ENCODE measurements around the gene ZDHHC5.
"Not testable (repeated sequence)": the region's sequence is repeated elsewhere in the genome, so short reads cannot be mapped to it uniquely, and the experiment has no call there.

The ZDHHC5 gene

DNA sequence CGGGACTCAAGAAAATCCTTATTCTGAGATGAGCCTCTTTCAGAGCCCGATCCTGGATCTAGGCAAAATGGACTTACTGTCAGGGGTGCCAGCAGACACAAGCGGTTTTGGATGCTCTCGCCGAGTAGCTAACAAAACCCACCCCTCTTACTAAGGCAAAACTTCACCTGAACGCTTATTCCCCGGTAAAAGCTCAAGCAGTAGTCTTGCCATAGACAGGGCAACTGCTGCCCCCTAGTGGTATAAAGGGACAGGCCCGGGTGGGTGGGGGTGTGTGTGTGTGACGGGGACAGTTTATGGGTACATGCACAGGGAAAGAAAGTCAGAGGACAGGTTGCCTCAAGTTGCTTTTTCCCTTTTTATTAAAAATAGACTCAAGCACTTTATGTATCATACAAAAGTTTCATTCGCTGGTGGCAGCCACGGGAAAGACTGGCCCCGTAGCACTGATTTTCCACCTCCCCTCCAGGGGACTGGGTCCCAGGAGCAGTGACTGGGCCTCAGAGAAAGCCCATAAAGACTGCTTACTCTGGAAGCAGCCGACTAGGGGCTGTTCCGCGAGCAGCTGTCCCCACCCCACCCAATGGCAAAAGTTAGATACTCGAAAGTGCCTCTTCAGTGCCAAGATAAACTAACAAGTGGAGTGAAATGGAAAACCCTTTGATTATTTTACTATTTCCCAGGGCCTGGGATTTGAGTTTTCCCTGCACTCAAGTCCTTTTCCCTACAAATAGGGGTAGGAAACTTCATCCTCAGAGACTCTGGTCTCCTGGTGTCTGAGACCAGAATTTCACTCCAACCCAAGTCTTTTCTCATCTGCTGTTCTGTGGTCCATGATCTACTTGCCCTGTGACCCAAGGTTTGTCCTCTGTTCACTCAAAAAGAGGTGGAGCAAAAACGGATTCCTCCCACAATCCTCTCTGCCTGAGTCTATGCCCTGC lies 22.9 kb upstream of the ZDHHC5 start:
- no peak for DNase-seq

DNA sequence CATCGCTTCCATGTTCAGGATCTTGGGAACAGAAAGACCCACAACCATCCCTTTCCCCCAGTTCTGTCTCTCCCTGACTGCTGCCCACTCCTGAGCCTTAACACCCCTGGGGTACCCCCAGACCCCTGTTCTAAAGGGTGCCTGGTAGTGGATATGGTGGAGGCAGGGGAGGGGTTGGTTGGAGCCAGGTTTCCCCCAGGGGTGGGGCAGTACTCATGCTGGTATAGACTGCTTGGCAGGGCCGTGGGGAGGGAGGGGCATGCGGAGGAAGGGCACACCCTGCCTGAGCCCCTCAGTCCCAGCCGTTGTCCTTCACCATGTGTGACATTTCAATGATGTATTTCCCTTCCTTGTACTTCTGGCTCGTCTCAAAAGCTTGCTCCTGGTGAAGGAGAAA lies 22.2 kb upstream of the ZDHHC5 start:
- DNase-seq: no peak

DNA sequence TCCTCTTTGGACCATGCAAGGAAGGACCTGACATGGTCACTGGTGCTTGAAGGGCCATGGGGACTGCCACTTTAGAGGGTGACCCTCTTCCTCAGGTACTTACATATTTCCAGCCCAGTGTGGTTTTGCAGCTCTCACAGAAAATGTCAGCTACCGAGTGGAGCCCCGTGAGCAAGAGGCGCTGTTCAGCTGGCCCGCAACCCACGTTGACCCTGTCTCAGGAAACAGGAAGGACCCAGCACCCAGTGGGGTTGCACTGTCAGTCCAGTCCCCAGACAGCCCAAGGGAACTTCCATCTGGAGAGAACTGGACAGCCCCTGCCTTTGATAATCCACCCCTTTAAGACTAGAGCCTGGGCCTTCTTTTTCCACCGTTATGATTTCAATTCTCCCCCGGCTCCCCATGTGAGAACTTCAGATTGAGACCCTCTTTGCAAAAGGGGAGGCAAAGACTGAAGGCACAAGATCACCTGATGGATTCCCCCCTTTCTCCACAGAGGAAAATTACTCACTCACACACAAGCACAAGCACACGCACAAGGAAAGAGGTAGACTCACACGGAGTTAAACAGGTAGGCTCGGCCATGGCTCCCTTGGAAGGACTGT lies 21.6 kb upstream of the ZDHHC5 start:
- DNase-seq: no peak

DNA sequence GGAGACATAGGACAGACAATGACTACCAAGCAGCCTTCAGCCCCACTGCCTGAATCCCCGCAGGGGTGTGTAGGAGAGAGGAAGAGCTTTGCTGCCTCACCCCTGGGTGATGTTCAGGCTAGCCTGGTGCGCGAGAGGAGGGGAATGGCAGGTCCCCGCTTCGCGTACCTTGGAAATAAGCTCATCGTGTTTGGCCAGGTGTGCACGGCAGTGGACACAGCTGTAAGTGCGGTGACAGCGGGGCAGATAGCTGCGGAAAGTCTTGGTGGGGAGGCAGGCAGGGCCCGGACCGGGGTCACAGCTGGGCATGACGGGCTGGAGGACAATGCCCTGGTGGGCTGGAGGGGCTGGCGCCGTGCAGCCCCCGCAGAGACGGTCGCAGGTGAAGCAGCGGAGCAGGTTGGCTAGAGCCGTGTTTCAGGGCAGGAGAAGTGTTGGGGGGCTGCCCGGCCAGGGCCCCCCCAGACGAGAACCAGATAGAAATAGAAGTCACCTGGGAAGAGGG lies 21.1 kb upstream of the ZDHHC5 start:
- DNase-seq: no peak

DNA sequence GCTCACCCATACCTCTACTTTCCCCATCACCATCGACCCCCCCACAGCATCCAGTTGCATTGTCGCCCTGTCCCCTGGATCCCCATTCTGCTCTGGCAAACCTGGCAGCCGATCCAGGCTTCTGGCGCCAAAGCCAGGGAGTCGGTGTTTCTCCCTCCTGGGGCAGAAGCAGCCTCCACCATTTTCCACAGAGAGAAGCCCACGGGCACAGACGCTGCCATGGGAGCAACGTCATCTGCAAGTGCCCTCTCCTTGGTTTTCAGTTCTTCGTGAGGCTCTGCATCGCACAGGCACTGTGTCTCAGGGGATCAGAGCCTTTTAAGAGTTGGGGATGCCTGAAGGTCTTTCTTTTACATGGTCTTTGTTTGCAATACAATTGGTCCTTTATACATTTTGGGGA lies 20.5 kb upstream of the ZDHHC5 start:
- DNase-seq: no peak

DNA sequence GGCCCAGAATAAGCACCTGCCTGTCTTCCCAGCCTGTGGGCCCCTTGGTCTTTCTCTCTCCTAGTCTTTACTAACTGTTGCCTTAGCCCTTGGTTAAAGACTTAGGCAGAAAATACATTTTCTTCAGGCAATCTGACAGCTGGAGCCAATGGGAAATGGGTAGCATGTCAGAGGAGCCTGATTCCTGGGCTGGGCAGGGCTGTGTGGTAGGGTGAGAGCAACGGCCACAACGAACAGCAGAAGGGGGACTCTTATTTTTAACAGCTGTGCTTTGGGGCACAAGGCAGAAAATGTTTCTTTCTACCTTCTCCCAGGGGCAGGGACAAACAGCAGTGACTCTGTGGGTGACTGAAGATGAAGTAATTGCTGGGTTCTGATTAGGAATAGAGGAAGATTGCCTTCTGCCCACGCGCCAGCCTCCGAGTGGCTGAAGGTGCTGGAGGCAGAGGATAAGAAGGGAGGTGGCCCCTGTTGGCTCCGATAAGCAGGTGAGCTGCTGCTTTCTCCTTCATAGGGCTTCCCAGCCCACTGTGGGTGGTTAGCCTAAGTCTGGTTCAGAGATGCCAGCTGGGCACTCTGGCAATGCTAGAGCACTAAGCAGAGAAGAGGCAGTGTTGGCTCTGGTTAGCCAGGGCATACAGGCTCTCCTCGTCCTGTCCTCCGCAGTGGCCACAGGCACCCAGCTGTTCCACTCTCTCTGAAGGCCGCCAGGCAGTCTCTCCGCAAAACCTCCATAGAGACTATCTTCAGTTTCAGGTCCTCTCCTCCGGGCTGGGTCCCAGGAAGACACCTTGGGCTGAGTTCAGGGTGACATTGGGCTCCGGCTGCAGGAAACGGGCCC lies 19.7 kb upstream of the ZDHHC5 start:
- DNase-seq: no peak

DNA sequence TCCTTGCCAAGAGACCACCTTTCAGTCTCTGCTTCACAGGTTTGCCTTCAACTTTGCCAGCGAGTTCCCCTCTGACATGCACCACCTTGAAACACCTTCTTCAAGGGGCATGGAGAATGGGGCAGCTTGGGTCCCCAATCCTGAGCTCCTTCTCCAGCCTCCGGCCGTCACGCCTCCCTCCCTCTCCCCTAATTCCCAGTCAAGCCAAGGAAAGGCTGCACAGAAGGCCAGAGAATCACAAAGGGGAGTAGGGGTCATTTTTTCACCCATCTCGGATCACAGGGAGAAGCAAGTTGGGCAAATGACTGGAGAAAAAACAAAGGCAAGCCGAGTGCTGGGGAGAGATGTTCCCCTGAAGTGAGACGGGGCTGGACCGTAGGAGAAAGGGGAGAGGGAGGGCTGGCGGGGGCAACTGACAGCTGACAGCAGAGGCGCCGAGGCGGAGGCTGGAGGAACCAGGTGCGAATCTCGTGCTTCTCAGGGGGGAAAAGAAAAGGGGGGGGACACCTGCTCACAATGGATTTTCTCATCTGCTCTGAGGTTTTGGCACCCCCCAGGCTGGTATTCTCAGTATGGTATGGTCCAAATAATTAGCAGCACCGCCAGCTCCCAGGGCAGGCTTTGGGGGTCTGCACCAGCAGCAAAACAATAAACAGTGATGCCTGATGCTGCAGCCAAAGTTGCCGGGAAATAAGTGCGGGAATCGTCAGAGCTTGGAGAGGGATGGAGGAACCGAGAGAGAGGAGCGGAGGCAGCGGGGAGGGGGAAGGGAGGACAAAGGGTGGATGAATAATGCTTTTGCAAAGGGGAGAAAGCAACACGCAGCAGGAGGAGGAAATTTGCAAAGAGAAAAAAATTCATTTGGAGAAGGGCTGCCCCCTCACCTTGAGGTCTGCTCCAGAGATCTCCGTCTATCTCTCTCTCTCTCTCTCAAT lies 18.8 kb upstream of the ZDHHC5 start:
- no peak for DNase-seq

DNA sequence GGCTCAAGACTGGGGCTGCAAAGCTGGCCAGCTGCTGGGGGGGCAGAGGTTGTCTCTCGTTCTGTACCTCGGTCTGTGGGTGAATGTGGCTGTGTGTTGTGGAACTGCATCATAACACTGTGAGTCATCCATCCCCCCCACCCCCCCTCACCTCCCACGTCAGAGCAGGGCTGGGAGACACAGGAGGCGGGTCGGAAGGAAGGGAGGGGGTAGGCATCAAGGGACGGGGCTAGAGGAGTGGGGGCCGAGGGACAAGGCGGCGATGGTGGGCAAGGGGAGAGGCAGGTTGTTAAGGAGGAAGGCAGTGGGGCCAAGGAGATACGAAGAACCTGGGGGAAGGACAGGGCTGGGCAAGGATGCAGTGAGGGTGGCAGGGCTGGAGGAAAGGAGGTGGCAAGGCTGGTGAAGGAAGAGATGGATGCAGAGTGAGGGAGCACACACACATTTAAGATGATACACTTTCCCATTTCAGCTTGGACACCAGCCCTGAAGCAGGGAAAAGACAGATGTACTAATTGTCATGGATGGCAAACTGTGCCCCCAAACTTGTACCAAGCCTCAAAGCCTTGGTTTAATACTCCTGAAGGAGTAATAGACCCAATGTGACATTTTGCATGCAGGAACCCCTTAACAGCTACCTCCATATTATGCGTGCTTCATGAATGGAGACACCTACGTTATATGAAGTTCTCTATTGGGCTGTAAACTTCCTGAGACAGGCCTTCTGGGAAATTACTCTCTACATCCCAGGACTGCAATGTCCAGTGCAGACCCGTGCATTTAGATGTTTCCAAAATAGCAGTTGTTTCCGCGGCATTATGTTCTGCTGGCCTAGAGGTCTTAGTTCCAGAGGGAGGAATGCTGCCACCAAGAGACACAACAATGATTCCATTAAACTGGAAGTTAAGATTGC lies 17.8 kb upstream of the ZDHHC5 start, which contains the start of gene YPEL4:
YPEL4 (minus strand) TSS at position 87 of the 913 bp plus-strand sequence. CDS start 2,805 bp downstream, outside the sequence.
- DNase-seq: no peak

DNA sequence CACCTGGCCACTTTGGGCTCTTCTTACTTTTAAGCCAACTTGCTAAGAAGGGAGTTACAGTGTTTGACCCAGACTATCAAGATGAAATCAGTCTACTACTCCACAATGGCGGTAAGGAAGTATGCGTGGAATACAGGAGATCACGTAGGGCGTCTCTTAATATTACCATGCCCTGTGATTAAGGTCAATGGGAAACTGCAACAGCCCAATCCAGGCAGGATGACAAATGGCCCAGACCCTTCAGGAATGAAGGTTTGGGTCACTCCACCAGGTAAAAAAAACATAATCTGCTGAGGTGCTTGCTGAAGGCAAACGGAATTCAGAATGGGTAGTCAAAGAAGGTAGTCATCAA lies 17.2 kb upstream of the ZDHHC5 start:
- no peak for DNase-seq

DNA sequence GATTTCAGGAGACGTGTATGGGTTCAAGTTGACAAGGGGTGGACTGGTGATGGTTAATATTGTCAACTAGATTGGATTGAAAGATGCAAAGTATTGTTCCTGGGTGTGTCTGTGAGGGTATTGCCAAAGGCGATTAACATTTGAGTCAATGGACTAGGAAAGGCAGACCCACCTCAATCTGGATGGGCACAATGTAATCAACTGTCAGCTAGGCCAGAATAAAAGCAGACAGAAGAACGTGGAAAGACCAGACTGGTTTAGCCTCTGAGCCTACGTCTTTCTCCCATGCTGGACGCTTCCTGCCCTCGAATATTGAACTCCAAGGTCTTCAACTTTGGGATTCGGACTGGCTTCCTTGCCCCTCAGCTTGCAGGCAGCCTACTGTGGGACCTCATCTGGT lies 16.5 kb upstream of the ZDHHC5 start:
- no peak for DNase-seq

DNA sequence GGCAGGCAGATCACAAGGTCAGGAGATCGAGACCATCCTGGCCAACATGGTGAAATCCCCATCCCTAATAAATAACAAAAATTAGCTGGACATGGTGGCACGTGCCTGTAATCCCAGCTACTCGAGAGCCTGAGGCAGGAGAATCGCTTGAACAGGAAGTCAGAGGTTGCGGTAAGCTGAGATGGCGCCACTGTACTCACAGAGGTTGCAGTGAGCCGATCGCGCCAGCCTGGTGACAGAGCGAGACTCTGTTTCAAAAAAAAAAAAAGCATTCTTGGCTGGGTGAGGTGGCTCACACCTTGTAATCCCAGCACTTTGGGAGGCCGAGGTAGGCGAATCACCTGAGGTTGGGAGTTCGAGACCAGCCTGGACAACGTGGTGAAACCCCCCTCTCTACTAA lies 15.7 kb upstream of the ZDHHC5 start:
- not testable (repeated sequence) for DNase-seq

DNA sequence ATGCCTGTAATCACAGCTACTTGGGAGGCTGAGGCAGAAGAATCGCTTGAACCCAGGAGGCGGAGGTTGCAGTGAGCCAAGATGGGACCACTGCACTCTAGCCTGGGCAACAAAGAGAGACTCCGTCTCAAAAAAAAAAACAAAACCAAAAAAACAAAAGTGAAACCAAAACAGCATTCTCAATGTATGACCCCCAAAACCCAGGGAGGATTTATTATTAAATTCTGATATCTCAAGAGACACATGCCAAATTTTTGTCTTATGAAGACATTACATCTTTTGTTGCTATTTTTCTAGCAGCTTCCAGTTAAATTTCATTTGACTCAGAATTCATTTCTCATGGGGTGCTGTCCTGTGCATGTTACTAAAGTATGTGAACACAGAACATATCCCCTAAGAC lies 15.3 kb upstream of the ZDHHC5 start:
- no peak for DNase-seq

DNA sequence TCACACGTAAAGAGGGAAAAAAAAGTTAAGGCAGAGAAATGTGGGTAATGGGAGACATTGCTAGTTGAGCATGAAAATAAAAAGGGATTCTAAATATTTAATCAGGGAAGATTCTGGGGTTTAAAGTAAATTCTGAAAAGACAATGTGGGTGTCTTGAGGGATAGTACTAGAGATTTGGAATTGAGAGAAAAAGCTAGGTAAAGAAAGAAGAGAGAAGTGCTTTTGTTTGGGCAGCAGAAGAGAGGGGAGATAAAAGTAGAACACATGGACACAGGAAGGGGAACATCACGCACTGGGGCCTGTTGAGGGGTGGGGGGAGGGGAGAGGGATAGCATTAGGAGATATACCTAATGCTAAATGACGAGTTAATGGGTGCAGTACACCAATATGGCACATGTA lies 14.8 kb upstream of the ZDHHC5 start:
- no peak for DNase-seq

DNA sequence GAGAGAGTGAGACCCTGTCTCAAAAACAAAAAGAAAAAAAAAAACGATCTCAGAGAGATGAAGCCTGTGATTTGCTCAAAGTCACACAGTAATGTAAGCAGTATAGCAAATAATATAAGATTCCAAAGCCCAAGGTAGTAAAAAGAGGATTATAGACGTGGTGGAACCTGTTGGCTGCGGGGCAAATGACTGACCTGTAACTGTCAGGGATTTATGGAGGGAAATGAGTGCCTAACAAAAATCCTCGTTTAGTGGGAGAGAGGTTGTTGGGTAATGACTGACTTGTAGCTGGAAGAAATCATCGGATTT lies 11.1 kb upstream of the ZDHHC5 start:
- no peak for DNase-seq

DNA sequence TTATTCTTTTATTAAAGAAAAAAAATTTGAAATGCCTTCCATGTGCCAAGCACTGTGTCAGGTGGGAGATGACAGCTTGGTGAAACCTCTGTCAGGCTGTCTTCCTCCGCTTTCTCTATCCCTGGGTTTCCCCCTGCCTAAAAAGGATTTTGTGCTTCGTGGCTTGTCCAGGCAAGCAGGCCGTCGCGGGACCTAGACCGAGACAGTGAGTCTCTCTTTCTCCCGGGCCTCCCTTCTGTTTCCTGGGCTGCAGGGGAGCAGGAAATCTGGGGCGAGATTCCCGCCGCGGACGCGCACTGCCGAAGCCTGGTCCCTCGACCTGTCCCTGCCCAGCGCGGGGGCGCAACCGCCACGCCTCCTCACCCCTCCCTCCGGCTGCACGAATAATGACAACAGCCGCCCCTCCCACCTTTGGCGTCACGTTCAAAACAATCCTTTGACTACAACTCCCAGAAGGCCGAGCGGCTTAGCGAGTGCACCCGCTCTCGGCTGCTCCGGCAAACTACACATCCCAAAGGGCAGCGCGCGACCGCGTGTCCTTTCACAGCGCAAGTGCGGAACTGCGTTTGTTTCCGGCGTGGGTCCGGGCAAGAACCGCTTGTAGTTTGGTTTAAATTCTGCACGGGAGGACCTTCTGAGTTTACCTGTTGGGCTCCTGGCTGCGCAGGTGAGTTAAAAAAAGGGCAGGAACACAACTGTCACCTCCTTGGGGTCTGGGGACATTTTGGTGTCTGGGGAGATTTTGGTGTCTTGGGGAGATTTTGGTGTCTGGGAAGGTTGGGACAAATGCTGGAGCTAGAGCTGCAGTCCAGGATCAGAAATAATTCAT lies 10.5 kb upstream of the ZDHHC5 start, which contains the start of gene CLP1:
CLP1 (plus strand) TSS at position 569 of the 829 bp plus-strand sequence. CDS start 1,715 bp downstream, outside the sequence.
- DNase-seq: peak; percentile 95

DNA sequence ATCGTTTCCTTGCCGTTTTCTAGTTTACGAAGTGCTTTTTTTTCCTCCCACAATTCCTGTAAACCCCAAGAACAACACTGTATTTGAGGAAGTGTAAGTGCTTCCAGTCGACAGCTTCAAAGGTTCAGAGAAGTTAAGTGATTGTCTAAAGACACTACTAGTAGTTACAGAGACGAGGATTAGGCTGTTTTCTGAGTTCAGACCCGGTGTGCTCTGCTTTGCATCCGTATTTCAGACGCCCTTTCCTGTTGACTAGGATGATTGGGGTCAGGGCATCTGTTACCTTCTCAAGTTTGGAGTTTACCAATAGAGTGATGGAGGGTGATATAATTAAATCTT lies 9.9 kb upstream of the ZDHHC5 start:
- no peak for DNase-seq

DNA sequence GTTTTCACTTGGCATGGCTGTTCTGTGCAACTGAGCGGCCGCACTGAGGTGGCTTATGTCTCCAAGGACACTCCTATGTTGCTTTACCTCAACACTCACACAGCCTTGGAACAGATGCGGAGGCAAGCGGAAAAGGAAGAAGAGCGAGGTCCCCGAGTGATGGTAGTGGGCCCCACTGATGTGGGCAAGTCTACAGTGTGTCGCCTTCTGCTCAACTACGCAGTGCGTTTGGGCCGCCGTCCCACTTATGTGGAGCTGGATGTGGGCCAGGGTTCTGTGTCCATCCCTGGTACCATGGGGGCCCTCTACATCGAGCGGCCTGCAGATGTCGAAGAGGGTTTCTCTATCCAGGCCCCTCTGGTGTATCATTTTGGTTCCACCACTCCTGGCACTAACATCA lies 8.2 kb upstream of the ZDHHC5 start:
- DNase-seq: no peak

DNA sequence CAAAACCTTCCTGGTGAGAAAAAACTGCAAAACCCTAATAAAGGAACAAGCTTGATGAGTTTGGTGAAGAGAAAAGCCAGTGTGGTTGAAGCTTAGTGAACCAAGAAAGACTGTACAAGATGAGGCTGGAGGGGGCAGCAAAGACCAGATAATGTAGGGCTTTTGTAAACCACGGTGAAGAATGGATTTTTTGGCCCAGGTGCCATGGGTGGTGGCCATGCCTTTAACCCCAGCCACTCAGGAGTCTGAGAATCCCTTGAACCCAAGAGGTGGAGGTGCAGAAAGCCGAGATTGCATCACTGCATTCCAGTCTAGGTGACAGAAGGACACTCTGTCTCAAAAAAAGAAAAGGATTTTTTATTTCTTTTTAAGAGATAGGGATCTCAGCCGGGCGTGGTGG lies 5.0 kb upstream of the ZDHHC5 start:
- no peak for DNase-seq

DNA sequence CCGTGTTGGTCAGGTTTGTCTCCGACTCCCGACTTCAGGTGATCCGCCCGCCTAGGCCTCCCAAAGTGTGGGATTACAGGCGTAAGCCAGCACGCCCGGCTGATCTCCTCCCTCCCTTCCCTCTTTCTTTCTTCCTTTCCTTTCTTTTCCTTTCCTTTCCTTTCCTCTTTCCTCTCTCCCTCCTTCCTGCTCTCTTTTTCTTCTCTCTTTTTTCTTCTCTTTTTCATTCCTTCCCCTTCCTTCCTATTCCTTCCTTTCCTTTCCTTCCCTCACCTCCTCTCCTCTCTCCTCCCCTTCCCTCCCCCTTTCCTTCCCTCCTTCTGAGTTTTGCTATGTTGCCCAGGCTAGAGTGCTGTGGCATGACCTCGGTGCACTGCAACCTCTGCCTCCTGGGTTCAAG lies 3.9 kb upstream of the ZDHHC5 start:
- DNase-seq: no peak

DNA sequence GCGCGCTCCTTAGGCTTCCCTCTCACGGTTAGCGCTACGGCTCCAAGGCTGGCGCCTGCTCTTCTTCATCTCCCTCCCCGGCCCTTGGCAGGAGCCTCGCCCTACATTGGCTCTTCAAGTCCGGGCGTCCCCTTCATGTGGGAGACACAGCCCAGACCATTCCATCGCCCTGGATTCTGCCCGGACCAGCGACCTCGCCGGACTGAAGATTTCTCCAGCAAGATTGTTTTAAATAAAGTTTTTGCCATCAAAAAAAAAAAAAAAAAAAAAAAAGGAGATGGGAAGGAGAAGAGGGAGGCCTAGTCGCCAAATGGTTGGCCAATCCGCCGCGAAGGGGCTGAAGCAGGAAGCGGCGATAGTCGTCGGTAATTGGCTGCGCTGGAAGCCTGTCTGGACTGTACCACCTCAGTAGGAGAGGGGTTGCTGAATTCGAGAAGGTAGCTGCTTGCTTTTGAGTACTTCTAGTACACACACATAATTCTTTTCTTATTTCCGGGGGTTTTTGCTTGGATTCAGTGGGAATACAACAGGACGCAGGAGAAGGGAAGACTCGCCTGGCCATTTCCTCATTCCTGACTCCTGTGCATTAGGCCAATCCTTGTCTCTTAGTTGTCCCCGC lies 688 bp upstream of the ZDHHC5 start:
- peak; percentile 91 for DNase-seq
